HFF-Myc (cell line): Measurements from ENCODE around the gene BOC.

ENCODE experiments used
- DNase-seq: peaks from one replicate; pipeline ENCODE4 v3.0.0-alpha.2; 2011; ENCODE audit warnings: low read depth; ENCODE audit errors: extremely low read depth
- H3K4me3 ChIP-seq: replicated peaks from 2 replicates; pipeline ENCODE4 v1.5.1; 2011; ENCODE audit warnings: low read depth, mild to moderate bottlenecking, control low read depth, low read length
- CTCF ChIP-seq: IDR thresholded peaks from 2 replicates; pipeline ENCODE4 v1.5.1; 2012; ENCODE audit warnings: mild to moderate bottlenecking, low read depth, low read length, control low read depth; ENCODE audit errors: missing control alignments

Gene BOC

DNA sequence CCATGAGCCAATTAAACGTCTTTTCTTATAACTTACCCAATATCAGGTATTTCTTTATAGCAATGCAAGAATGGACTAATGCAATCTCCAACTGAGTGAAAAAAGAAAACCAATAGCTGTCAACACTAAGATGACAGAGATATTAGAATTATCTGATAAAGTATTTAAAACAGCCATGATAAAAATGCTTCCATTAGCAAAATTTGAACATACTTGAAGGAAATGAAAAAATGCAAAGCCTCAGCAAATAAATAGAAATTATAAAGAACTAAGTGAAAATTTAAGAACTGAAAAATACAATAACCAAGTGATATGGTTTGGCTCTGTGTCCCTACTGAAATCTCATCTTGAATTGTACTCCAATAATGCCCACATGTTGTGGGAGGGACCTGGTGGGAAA is 99.6 kb downstream of the BOC start:
- no peak for DNase-seq
- TF ChIP-seq CTCF, result no peak
- H3K4me3 ChIP-seq, result no peak overlapping the region

- H3K4me3 ChIP-seq, result no peak overlapping the region
- TF ChIP-seq CTCF, result no peak
- no peak for DNase-seq
These were observed 101.1 kb downstream of the BOC start for GRCh38 chr3:113312416-113312815.

GRCh38 chr3:113314923-113315322 is 103.6 kb downstream of the BOC start:
- no peak for DNase-seq
- no peak for TF ChIP-seq CTCF
- no peak overlapping the region for H3K4me3 ChIP-seq

DNA sequence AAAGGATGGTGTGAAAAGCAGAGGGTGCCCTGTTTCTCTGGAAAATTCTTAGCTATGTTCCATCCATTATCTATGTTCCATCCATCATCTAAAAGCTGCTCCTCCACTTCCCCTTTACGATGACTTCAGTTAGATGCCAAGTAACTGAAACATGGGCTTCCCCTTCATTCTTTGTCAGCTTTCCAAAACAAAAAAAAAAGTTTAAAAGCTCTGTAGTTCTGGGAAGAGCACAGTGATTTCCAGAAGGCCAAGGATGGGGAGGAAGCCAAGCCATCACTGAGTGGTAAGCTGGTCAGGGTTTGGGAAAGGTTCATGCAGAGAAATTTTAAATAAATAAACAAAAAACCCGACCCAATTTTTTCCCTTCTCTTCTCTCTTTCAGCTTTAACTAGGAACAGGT is 118.4 kb downstream of the BOC start:
- no peak overlapping the region for H3K4me3 ChIP-seq
- DNase-seq, result no peak
- no peak for TF ChIP-seq CTCF

DNA sequence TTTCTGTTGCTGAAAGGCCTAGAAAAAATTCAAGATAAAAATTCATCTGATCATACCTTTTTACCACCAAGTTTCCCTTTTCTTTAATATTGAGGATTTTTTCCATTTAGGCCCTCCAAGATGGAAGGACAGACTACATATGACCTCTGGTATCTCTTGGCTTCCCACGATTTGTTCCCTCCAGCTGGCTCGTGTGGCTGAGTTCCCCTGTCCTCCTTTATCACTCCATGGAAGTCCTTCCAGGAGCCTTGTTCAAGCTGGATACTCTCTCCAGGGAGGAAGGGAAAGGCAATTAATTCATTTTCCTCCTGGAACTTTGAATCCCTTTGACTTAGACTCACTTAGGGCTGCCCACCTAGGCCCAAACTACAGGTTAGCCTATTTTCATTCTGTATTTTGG is 119.4 kb downstream of the BOC start:
- no peak overlapping the region for H3K4me3 ChIP-seq
- no peak for DNase-seq
- TF ChIP-seq CTCF, result no peak

- no peak for TF ChIP-seq CTCF
- no peak overlapping the region for H3K4me3 ChIP-seq
- no peak for DNase-seq
These were observed 119.8 kb downstream of the BOC start for GRCh38 chr3:113331187-113331586.
